ENCODE measurements around the gene PLPPR5.
"Not testable (repeated sequence)": the region's sequence is repeated elsewhere in the genome, so short reads cannot be mapped to it uniquely, and the experiment has no call there.

PLPPR5 gene

GRCh38 chr1:98908980-98909379 is 95.7 kb downstream of the PLPPR5 start:
- DNase-seq = no peak

GRCh38 chr1:98906809-98907208 is 97.9 kb downstream of the PLPPR5 start:
- DNase-seq = peak; percentile 9

- DNase-seq = no peak
Observed at GRCh38 chr1:98906361-98906760, 98.3 kb downstream of the PLPPR5 start.

GRCh38 chr1:98904684-98905083 is 100.0 kb downstream of the PLPPR5 start:
- DNase-seq = no peak

- peak; percentile 7 for DNase-seq
Observed at GRCh38 chr1:98903726-98904125, 100.9 kb downstream of the PLPPR5 start.

- DNase-seq = peak; percentile 91
Observed at GRCh38 chr1:98903261-98903660, 101.4 kb downstream of the PLPPR5 start.

- no peak for DNase-seq
Observed at GRCh38 chr1:98898940-98899339, 105.7 kb downstream of the PLPPR5 start.

- DNase-seq = no peak
Observed at GRCh38 chr1:98897479-98897878, 107.2 kb downstream of the PLPPR5 start.

- DNase-seq = no peak
Observed at GRCh38 chr1:98896711-98897445, 107.8 kb downstream of the PLPPR5 start.

- no peak for DNase-seq
Observed at GRCh38 chr1:98893371-98893770, 111.3 kb downstream of the PLPPR5 start.

GRCh38 chr1:98888869-98889268 is 115.8 kb downstream of the PLPPR5 start:
- no peak for DNase-seq

GRCh38 chr1:98887507-98887906 is 117.2 kb downstream of the PLPPR5 start:
- DNase-seq = no peak

- DNase-seq = peak; percentile 6
Observed at GRCh38 chr1:98884864-98885263, 119.8 kb downstream of the PLPPR5 start.

- DNase-seq = no peak
Observed at GRCh38 chr1:98881901-98882300, 122.8 kb downstream of the PLPPR5 start.

GRCh38 chr1:98881234-98881633 is 123.4 kb downstream of the PLPPR5 start:
- not testable (repeated sequence) for DNase-seq

- no peak for DNase-seq
Observed at GRCh38 chr1:98874828-98875227, 129.8 kb downstream of the PLPPR5 start.

GRCh38 chr1:98870959-98871903 is 133.4 kb downstream of the PLPPR5 start:
- peak; percentile 3 for DNase-seq

GRCh38 chr1:98865796-98866195 is 138.9 kb downstream of the PLPPR5 start:
- DNase-seq = no peak

- no peak for DNase-seq
Observed at GRCh38 chr1:98860329-98860728, 144.3 kb downstream of the PLPPR5 start.

- DNase-seq = no peak
Observed at GRCh38 chr1:98854137-98854536, 150.5 kb downstream of the PLPPR5 start.

- no peak for DNase-seq
Observed at GRCh38 chr1:98849969-98850636, 154.6 kb downstream of the PLPPR5 start.

- DNase-seq = no peak
Observed at GRCh38 chr1:98842241-98842640, 162.4 kb downstream of the PLPPR5 start.
